Ishikawa (cell line): Measurements from ENCODE around the gene PGBD5.

Experiments used
- CEBPB ChIP-seq: IDR thresholded peaks from 2 replicates; pipeline ENCODE4 v1.6.1; 2012
- CREB1 ChIP-seq: IDR thresholded peaks from 2 replicates; pipeline ENCODE4 v1.6.1; 2012; ENCODE audit warnings: low read depth
- EP300 ChIP-seq: IDR thresholded peaks from 2 replicates; pipeline ENCODE4 v1.6.1; 2012; ENCODE audit warnings: borderline replicate concordance
- FOXM1 ChIP-seq: IDR thresholded peaks from 2 replicates; pipeline ENCODE4 v1.6.1; 2012; ENCODE audit warnings: low read depth, borderline replicate concordance
- NFIC ChIP-seq: IDR thresholded peaks from 2 replicates; pipeline ENCODE4 v1.6.1; 2012
- RAD21 ChIP-seq: IDR thresholded peaks from 2 replicates; pipeline ENCODE4 v1.6.1; 2012; ENCODE audit warnings: low read depth
- TAF1 ChIP-seq: IDR thresholded peaks from 2 replicates; pipeline ENCODE4 v1.6.1; 2012; ENCODE audit warnings: low read depth, mild to moderate bottlenecking
- YY1 ChIP-seq: IDR thresholded peaks from 2 replicates; pipeline ENCODE4 v1.6.1; 2012; ENCODE audit warnings: low read depth
- TF ChIP-seq, protein P1 (sequence below): IDR thresholded peaks from 2 replicates; pipeline ENCODE4 v1.6.1; 2012
- TF ChIP-seq, protein P2 (sequence below): IDR thresholded peaks from 2 replicates; pipeline ENCODE4 v1.6.1; 2012; ENCODE audit warnings: low read depth, mild to moderate bottlenecking
- TF ChIP-seq, protein P3 (sequence below): IDR thresholded peaks from 2 replicates; pipeline ENCODE4 v1.6.1; 2012

DNA sequence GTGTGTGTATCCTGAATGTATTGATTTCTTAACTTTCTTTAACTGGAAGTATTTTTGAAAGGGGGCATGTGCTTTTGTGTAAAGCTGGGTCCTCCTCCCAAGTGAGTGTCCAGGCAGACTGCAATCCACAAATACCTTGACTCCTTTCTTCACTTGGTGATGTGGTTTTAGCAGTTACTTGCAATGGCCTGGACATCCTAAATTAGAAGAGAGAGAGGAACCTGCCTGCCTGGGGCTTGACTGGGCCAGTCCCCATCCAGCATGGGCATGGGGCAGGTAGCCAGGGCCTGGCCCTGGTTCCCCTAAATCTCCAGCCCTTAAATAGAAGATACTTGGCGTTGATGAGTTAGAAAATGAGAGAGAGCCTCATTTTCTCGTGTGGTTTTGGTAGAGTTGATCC lies 159.7 kb downstream of the PGBD5 start:
- TF ChIP-seq, protein P1, sequence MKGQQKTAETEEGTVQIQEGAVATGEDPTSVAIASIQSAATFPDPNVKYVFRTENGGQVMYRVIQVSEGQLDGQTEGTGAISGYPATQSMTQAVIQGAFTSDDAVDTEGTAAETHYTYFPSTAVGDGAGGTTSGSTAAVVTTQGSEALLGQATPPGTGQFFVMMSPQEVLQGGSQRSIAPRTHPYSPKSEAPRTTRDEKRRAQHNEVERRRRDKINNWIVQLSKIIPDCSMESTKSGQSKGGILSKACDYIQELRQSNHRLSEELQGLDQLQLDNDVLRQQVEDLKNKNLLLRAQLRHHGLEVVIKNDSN: no peak
- TF ChIP-seq, protein P2, sequence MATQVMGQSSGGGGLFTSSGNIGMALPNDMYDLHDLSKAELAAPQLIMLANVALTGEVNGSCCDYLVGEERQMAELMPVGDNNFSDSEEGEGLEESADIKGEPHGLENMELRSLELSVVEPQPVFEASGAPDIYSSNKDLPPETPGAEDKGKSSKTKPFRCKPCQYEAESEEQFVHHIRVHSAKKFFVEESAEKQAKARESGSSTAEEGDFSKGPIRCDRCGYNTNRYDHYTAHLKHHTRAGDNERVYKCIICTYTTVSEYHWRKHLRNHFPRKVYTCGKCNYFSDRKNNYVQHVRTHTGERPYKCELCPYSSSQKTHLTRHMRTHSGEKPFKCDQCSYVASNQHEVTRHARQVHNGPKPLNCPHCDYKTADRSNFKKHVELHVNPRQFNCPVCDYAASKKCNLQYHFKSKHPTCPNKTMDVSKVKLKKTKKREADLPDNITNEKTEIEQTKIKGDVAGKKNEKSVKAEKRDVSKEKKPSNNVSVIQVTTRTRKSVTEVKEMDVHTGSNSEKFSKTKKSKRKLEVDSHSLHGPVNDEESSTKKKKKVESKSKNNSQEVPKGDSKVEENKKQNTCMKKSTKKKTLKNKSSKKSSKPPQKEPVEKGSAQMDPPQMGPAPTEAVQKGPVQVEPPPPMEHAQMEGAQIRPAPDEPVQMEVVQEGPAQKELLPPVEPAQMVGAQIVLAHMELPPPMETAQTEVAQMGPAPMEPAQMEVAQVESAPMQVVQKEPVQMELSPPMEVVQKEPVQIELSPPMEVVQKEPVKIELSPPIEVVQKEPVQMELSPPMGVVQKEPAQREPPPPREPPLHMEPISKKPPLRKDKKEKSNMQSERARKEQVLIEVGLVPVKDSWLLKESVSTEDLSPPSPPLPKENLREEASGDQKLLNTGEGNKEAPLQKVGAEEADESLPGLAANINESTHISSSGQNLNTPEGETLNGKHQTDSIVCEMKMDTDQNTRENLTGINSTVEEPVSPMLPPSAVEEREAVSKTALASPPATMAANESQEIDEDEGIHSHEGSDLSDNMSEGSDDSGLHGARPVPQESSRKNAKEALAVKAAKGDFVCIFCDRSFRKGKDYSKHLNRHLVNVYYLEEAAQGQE: no peak
- TF ChIP-seq YY1 (no peak), EP300 (no peak), RAD21 (no peak), NFIC (no peak), CEBPB (no peak), CREB1 (no peak), TAF1 (no peak), FOXM1 (no peak)
- TF ChIP-seq, protein P3, sequence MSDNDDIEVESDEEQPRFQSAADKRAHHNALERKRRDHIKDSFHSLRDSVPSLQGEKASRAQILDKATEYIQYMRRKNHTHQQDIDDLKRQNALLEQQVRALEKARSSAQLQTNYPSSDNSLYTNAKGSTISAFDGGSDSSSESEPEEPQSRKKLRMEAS: no peak
